GM19395 (cell line): ENCODE data around the gene NYAP1.
"Not testable (repeated sequence)": the region's sequence is repeated elsewhere in the genome, so short reads cannot be mapped to it uniquely, and the experiment has no call there.

ENCODE experiments used
- ATAC-seq: cut with Tn5 transposase; IDR thresholded peaks from one replicate; pipeline ENCODE4 v1.9.1; 2021; ENCODE audit warnings: mild to moderate bottlenecking, moderate library complexity; ENCODE audit not compliant: unreplicated experiment

Gene NYAP1

DNA sequence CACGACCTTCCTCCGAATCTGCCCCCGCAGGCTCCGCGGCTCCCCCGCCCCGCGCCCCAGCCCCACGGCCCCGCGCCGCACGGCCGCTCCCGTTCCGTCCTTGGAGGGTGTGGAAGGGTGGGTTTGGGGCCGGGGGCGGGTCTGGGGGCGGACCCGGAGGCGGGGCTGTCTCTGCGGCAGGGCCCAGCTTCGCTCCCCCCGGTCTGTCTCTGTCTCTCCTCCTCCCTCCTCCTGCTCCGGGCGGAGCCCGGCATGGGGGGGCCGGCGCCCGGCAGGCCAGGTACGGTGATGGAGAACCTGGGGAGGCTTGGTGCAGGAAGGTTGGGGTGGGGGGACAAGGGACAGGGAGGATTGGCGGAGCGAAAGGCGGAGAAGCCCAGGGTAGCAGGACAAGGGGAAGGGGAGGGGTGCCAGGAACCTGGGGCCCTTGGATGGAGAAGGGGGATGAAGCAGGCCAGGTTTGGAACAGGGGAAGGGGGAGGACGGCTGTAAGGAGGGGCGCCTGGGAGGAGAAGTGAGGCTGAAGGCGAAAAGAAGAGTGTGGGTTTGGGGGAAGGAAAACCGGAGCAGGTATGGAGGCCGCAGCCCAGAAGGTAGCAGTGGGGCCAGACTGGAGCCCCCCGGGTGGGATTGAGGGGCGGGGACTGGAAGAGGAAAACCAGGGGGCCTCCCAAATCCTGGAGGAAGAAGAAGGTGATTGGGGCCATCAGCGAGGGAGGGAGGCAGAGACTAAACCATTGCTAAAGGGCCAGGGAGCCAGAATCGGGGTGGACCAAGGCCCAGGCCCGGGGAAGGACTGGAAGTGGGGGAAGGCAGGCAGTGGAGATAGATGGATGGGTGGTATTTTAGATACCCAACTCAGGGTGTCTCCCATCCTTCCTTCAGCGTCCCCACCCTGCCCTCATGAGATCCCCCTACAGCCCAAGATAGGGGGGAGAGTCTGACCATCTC, at the start of gene NYAP1:
Gene NYAP1 (plus strand): TSS at position 206 of the 951 bp plus-strand sequence. CDS start 1,385 bp downstream, outside the sequence.
- ATAC-seq, result peak; percentile 18

DNA sequence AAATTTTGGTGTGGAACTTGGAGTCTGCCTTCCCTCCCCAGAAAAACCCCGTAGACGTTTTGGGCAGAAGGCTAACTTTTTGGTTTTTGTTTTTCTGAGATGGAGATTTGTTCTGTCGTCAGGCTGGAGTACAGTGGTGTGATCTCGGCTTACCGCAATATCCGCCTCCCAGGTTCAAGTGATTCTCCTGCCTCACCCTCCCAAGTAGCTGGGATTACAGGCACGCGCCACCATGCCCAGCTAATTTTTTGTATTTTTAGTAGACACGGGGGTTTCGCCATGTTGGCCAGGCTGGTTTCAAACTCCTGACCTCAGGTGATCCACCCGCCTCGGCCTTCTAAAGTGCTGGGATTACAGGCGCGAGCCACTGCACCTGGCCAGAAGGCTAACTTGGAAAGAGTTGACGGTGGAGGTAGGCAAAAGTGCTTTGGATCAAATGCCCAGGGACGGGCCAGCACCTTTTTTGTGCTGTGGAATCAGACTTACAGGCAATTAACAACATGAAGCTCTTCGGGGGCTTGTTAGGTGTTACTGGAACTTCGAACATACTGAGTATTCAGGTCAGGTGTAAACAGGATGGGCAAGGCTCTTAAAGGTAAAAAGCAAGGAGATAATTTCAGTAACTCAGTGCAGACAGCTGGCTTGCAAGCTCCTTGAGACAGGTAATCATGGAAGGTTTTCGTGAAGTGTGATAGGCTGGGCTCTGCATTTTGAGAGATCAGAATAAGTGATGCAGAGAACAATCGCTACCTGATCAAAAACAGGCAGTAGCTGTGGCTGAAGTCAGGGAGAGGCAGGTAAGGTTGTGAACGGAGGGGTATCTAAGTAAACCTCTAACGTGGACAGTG, 49.2 kb upstream of the NYAP1 start:
- ATAC-seq, result no peak

DNA sequence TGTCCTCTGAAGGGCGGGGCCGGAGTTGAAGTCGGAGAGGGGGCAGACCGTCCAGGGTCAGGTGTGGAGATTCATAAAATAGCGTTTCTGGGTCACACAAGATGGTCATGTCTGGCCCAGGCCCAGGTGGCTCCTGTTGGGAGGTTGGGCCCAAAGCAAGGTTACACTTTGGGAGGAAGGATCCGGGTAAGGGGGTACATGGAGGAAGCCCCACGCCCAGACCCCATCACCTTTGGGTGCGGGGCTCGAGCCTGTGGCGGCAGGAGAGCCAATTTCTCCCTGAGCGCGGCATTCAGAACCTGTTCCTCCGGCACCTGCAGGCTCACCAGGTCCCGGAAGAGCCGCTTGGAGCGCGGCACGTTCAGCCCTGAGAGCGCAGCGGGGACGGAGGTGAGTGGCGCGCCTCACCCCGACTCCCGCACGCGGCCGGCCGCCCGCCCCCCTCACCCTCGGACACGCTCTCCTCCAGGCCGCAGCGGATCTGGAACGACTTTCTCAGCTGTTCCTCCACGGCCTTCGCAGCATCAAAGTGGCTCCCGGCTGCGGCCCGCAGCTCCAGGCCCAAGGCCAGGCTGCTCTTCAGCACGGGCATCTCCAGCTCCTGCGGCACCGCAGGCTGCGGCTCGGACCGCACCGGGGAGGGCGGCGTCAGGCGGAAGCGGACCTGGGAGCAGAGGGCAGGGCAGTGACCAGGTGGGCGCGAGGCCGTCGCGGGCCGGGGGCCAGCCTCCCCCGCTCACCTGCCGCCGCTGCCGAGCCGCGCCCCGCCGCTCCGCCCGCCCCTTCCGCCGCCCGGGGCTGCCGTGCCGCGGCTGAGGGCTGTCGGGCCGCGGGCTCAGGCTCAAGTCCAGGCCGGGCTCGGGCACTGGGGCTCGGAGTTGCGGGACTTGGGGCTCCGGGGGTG, 48.1 kb upstream of the NYAP1 start:
- ATAC-seq, result peak; percentile 33

DNA sequence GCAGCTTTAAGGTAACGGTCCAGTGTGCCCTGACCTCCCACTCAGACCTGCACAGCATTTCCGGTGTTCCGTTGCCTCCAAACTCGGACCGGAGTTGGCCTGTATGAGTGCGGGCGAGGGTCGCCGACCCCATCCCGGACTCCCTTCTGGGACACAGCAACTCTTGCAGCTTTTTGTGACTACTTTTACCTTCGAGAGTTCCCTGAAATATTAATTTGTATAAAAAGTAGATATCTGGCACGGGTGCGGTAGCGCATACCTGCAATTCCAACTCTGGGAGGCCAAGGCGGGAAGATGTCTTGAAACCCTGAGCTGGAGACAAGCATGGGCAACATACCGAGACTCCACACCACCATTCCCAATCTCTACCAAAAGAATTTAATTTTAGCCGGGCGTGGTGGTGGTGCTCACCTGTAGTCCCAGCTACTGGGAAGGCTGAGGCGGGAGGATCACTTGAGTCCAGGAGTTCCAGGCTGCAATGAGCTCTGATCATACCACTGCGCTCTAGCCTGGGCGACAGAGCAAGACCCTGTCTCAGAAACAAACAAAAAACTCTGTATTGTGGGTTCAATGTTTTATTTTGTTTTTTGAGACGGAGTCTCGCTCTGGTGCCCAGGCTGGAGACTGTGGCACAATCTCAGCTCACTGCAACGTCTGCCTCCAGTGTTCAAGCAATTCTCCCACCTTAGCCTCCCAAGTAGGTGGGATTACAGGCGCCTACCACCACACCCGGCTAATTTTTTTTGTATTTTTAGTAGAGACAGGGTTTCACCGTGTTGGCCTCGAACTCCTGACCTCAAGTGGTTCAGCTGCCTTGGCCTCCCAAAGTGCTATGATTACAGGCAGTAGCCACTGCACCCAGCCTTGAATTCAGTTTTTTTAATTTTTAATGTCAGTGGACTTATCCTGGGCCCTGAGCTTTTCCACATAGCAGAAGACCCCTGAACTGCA, 46.3 kb upstream of the NYAP1 start:
- ATAC-seq, result no peak

DNA sequence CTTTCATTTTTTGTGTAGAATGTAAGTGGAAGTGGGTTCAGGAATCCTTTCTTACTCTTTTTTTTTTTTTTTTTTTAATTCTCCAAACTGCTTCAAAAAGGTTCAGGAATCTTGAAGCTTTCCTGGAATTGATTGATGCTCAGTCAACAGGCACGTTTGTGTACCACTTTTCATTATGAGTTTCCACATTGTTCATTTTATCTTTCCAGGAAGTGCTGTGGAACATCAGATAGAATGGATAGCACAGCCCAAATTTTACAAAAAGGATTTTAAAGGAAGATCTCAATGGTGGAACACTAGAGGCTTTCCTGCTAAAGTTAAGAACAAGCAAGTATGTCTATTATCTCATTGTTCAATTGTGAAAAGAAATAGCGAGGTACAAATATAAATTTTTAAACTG, 45.6 kb upstream of the NYAP1 start:
- no peak for ATAC-seq

DNA sequence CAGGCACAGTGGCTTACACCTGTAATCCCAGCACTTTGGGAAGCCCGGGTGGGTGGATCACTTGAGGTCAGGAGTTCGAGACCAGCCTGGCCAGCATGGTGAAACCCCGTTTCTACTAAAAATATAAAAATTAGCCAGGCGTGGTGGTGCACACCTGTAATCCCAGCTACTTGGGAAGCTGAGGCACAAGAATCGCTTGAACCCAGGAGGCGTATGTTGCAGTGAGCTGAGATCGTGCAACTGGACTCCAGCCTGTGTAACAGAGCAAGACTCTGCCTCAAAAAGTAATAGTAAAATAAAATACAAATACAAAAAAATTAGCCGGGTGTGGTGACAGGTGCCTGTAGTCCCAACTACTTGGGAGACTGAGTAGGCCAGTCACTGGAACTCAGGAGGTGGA, 45.0 kb upstream of the NYAP1 start:
- not testable (repeated sequence) for ATAC-seq

DNA sequence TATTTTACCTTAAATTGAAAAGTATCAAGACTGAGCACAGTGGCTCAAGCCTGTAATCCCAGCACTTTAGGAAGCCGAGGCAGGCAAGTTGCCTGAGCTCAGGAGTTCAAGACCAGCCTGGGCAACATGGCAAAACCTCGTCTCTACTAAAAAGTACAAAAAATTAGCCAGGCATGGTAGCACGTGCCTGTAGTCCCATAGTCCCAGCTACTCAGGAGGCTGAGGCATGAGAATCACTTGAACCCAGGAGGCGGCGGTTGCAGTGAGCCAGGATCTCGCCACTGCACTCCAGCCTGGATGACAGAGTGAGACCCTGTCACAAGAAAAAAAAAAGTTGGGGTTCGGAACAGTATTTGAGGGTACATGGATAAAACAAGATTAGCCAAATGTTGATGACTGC, 44.5 kb upstream of the NYAP1 start:
- not testable (repeated sequence) for ATAC-seq

DNA sequence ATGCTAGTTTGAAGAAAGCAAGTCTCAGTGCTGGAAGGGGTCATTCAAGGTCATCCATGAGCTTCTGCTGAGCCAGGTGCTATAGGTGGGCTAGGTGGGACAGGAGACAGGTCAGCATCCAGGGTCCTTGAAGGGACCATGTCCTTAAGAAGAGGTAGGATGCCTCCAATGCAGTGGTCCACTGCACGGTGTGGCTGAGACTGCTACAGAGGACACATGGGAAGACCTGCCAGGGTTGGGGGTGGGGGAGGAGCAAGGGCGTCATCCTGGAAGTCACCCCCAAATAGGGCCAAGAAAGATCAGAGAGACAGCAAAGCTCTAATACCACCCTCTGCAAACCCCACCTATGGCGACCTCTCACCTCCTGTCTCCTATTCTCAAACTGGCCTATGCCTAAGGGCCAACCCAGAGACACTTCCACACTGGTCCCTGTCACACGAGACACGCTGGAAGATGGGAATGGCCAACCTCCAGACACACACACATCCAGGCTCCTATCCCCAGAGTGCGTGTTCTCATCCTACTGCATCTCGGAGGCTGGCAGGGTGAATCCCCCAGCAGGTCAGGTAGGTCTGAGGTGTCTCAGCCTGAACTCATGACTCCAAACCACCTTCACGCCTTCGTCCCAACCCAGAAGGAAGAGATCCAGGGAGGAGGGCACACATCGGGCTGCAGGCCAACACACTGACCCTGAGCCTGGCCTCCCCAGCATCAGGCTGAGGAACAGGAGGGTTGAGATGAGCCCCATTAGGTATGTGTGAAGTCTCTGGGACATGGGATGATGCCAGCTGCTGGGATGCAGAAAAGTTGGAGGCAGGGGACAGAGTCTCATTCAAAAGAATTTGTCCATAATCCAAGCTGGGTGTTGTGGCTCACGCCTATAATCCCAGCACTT, 41.8 kb upstream of the NYAP1 start:
- ATAC-seq, result no peak

DNA sequence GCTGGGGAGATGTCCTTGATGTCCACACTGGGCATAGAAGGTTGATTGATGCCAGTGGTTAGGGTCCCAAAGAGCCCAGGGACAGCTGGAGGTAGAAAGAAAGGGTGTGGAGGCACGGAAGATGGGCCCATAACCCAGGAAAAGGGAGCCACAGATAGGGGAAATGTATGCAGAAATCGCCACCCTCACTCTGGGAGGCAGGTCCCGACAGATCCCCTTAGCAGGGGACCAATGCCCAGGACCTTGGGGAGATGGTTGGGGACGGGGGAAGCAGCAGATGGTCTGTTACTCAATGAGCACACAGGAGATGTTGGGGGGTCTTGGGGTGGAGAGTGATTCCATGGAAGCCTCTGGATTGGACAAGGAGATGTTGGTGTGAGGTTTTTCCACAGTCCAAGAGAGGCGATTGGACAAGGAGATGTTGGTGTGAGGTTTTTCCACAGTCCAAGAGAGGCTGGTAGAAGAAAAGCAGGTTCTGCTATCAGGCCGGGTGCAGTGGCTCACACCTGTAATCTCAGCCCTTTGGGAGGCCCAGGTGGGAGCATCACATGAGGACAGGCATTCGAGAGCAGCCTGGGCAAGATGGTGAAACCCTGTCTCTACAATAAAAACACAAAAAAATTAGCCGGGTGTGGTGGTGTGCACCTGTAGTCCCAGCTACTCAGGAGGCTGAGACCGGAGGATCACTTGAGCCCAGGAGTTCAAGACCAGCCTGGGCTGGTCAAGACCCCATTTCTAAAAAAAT, 40.5 kb upstream of the NYAP1 start:
- ATAC-seq, result no peak

DNA sequence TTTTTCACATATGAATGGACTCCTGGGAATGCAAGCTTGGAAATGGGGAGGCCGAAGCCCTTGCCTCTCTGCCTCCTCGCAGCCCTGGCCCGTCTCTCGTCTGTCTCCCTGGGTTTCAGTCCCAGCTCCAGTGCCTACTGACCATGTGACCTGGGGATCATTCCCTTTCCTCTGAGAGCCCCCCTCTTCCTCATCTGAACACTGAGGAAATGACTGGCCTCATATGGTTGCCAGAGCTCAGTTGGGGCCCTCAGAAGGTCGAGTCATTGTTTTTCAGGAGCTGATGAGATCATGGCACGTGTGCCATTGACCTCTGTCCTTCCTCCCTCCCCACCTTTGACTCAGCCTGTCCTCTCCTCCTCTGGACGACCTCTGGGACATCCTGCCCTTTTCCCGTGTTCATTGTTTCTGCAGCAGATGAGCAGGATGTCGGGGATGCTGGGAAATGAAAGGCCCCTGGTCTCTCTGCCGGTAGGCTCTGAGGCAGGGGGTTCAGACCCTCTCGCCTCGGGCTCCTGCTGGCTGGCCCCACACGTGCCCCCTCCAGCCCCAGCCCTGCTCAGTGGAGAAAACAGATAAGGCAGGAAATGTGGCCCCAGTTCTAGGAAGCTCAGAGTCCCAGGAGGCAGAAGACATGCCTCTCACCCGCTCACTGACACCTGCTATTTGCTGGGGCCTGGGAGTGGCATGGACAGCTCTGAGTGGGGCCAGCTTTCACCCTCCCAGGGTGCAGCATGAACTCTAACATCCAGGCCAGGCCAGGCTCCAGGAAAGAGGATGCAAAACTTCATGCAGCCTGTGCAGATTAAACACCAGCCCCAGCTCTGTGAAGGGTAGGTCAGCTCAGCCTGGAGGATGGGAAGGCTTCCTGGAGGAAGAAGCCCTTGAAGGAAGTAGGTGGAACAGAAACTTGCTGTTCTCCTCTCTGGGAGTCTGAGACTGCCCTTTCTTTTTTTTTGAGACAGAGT, 39.1 kb upstream of the NYAP1 start:
- ATAC-seq, result no peak

DNA sequence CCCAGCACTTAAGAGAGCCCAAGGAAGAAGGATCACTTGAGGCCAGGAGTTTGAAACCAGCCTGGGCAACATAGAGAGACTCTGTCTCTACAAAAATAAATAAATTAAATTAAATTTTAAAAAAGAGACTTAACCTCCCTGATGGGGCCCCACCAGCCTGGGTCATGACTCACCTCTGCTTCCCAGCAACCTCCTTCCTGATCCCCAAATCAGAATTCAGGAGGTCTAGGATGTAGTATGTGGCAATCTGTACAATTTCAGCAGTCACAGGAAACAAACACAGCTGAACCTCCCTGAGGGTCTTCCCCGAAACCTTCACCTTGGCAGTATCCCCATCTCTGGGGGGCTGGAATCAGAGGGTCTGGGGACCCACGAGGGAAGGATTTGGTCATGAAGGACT, 37.7 kb upstream of the NYAP1 start:
- ATAC-seq, result no peak

DNA sequence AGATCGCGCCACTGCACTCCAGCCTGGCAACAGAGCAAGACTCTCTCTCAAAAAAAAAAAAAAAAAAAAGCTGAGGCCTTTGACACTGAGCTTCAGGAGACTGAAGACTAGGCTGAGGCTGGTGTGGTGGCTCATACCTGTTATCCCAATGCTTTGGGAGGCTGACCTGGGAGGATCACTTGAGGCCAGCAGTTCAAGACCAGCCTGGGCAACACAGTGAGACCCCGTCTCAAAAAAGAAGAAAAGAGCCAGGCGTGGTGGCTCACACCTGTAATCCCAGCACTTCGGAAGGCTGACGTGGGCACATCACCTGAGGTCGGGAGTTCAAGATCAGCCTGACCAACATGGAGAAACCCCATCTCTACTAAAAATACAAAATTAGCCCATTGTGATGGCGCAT, 36.4 kb upstream of the NYAP1 start:
- ATAC-seq, result not testable (repeated sequence)

DNA sequence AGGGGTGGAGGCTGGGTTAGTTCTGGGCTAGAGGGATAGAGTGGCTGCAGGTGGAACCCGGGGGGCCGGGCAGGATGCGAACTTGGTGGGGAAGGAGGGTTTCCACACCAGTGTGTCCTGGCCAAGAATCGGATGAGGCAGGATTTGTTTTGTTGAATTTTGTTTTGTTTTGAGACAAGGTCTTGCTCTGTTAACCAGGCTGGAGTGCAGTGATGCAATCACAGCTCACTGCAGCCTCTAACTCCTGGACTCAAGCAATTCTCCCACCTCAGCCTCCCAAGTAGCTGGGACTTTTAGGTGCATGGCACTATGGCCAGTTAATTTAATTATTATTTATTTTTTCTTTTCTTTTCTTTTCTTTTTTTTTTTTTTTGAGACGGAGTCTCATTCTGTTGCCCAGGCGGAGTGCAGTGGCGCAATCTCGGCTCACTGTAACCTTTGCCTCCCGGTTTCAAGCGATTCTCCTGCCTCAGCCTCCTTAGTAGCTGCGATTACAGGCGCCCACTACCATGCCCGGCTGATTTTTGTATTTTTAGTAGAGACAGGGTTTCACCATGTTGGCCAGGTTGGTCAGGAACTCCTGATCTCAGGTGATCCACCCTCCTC, 34.4 kb upstream of the NYAP1 start:
- no peak for ATAC-seq

DNA sequence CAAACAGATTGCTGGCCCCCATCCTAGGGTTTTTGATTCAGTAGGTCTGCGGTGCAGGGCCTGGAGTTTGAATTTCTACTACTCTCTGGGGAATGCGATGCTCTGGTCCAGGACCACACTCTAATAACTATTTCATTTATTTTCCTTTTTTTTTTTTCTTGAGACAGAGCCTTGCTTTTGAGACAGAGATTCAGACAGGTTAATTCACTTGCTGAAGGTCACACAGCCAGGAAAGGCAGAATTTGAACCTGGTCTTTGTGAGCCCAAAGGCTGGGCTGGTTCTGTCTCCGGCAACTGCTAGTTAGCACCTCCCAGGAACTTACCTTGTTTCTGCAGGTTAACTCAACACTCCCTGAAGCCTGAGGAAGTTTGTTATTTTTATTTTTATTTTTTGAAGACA, 31.2 kb upstream of the NYAP1 start:
- no peak for ATAC-seq

DNA sequence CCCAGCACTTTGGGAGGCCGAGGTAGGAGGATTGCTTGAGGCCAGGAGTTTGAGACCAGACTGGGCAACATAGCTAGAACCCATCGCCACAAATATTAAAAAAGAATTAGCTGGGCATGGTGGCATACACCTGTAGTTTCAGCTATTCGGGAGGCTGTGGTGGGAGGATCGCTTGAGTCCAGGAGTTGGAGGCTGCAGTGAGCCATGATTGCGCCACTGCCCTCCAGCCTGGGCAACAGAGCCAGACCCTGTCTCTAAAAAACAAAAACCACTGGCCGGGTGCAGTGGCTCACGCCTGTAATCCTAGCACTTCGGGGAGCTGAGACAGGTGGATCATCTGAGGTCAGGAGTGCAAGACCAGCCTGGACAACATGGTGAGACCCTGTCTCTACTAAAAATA, 29.9 kb upstream of the NYAP1 start:
- ATAC-seq, result not testable (repeated sequence)

DNA sequence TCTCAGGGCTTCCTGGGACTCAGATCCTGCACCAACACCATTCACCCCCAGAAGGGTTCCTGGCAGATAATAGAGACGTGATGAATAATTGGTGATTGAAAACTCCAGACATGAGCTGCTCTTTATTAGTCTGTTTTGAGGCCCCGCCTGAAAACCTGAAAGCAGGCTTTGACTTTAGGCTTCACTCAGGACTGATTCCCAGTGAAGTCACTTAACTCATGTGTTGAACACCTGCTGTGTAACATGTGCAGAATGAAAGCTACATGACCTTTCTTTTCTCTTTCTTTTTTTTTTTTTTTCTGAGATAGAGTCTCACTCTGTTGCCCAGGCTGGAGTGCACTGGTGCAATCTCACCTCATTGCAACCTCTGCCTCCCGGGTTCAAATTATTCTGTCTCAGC, 28.5 kb upstream of the NYAP1 start:
- no peak for ATAC-seq
